ENCODE results near the gene TRIM34. TPM values are rescaled to one million over a fixed set of nuclear protein-coding genes. Genes with fewer than 3 reads are reported as not detected.

The TRIM34 gene
- total and polyA plus RNA-seq, 2 donors (not counting 1 experiment from before 2014, with no cell fraction given): 21.9 to 29.1 TPM

DNA sequence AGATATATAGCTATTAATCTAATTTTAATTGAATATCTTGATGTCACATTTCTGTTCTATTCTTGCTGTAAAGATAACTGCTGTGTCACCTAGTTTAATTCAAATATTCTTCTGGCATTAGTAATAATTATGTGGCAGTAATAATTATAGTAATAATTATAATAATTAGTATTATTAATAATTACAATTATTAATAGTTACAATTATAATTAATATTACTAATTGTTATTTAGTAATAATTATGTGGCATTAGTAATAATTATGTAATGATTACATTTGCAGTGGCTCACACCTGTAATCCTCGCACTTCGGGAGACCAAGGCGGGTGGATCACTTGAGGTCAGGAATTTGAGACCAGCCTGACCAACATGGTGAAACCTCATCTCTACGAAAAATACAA lies 61.6 kb downstream of the TRIM34 start:
- Histone ChIP-seq H3K9ac (ENCODE audit: low read length) (no peak overlapping the region), H3K4me3 (ENCODE audit: control extremely low read depth in 1 of 5, extremely low read depth in 1 of 5, insufficient read depth in 1 of 5, low read depth in 2 of 5, low read length in 4 of 5) (no peak overlapping the region), H2AFZ (ENCODE audit: insufficient read depth, low read depth, low read length, poor library complexity, severe bottlenecking) (no peak overlapping the region), H3K27me3 (replicated peaks in 1 of 4; ENCODE audit: control extremely low read depth in 1 of 4, control insufficient read depth in 3 of 4, insufficient read depth in 4 of 4, low read length in 3 of 4) (no peaks in the 10 kb centered on the region), H3K4me1 (ENCODE audit: control insufficient read depth in 2 of 2, insufficient read depth in 2 of 2, low read length in 2 of 2) (peaks cover 20 to 35% of the 10 kb centered on the region in 2 donors), H4K20me1 (ENCODE audit: control insufficient read depth, insufficient read depth, low read length, poor library complexity, severe bottlenecking) (peaks cover 11% of the 10 kb centered on the region), H3K4me2 (replicated peaks; ENCODE audit: low read depth, low read length, poor library complexity, severe bottlenecking) (no peak overlapping the region), H3K79me2 (ENCODE audit: control insufficient read depth, insufficient read depth, low read length) (peaks cover 85% of the 10 kb centered on the region), H3K36me3 (replicated peaks in 1 of 2; ENCODE audit: control extremely low read depth in 1 of 2, control insufficient read depth in 1 of 2, extremely low read depth in 1 of 2, insufficient read depth in 2 of 2, low read length in 1 of 2) (peaks cover 0 to 3% of the 10 kb centered on the region in 2 experiments), H3K9me3 (ENCODE audit: control extremely low read depth in 1 of 3, control insufficient read depth in 2 of 3, insufficient read depth in 1 of 3, low read length in 2 of 3) (no peaks in the 10 kb centered on the region), H3K27ac (ENCODE audit: low read length in 2 of 2) (no peak overlapping the region)
- ATAC-seq (ENCODE audit: low read depth) (no peak), DNase-seq (no peak)
- Mint-ChIP-seq H3K9me3 (ENCODE audit: insufficient read depth) (no peaks in the 10 kb centered on the region), H3K27me3 (no peaks in the 10 kb centered on the region), H3K27ac (no peak overlapping the region), H3K4me3 (no peak overlapping the region), H3K4me1 (peaks cover 46% of the 10 kb centered on the region)
- intact Hi-C loops (cut with micrococcal nuclease): loop anchor here (10.0 kb wide), 1 partner anchor 798 kb away; the partner anchor contains the start of genes ARFIP2 and TIMM10B
- no CpG with 5 or more reads among the region's 4 CpGs for WGBS (ENCODE audit: insufficient coverage)
- TF ChIP-seq, protein P1, sequence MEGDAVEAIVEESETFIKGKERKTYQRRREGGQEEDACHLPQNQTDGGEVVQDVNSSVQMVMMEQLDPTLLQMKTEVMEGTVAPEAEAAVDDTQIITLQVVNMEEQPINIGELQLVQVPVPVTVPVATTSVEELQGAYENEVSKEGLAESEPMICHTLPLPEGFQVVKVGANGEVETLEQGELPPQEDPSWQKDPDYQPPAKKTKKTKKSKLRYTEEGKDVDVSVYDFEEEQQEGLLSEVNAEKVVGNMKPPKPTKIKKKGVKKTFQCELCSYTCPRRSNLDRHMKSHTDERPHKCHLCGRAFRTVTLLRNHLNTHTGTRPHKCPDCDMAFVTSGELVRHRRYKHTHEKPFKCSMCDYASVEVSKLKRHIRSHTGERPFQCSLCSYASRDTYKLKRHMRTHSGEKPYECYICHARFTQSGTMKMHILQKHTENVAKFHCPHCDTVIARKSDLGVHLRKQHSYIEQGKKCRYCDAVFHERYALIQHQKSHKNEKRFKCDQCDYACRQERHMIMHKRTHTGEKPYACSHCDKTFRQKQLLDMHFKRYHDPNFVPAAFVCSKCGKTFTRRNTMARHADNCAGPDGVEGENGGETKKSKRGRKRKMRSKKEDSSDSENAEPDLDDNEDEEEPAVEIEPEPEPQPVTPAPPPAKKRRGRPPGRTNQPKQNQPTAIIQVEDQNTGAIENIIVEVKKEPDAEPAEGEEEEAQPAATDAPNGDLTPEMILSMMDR (IDR thresholded peaks at IDR 0.05): no peak
- POLR2A ChIA-PET: interaction anchor here (0.5 kb wide), 1 partner anchor 9 kb away, joined by 6 read pairs; no protein-coding TSS in a partner anchor
- CTCF ChIA-PET: interaction anchor here (1.0 to 5.2 kb wide), 2 partner anchors 26 to 39 kb away, joined by 3 to 82 read pairs; no protein-coding TSS in a partner anchor

GRCh38 chr11:5688482-5688881 lies 63.7 kb downstream of the TRIM34 start:
- H3K4me2 ChIP-seq (replicated peaks; ENCODE audit: low read depth, low read length, poor library complexity, severe bottlenecking): peak overlapping the region; percentile 78
- peak overlapping the region in 1 of 5 experiments; percentile 89 for H3K4me3 ChIP-seq (ENCODE audit: control extremely low read depth in 1 of 5, extremely low read depth in 1 of 5, insufficient read depth in 1 of 5, low read depth in 2 of 5, low read length in 4 of 5)
- POLR2A ChIA-PET: no interaction called here
- H3K9ac ChIP-seq (ENCODE audit: low read length): no peak overlapping the region
- no CpG with 5 or more reads among the region's 1 CpG for WGBS (ENCODE audit: insufficient coverage)
- CTCF ChIA-PET: interaction anchor here (1.1 to 4.4 kb wide), 3 partner anchors 12 to 119 kb away, joined by 3 to 42 read pairs (median 22); no protein-coding TSS in a partner anchor
- H3K9me3 ChIP-seq (ENCODE audit: control extremely low read depth in 1 of 3, control insufficient read depth in 2 of 3, insufficient read depth in 1 of 3, low read length in 2 of 3): no peaks in the 10 kb centered on the region
- Mint-ChIP-seq H3K4me1 (peaks cover 48% of the 10 kb centered on the region), H3K4me3 (peak overlapping the region; percentile 47), H3K27ac (peak overlapping the region; percentile 80), H3K9me3 (ENCODE audit: insufficient read depth) (no peaks in the 10 kb centered on the region), H3K27me3 (no peaks in the 10 kb centered on the region)
- H4K20me1 ChIP-seq (ENCODE audit: control insufficient read depth, insufficient read depth, low read length, poor library complexity, severe bottlenecking): peaks cover 5% of the 10 kb centered on the region
- H3K27me3 ChIP-seq (replicated peaks in 1 of 4; ENCODE audit: control extremely low read depth in 1 of 4, control insufficient read depth in 3 of 4, insufficient read depth in 4 of 4, low read length in 3 of 4): no peaks in the 10 kb centered on the region
- DNase-seq: no peak
- no peak for ATAC-seq (ENCODE audit: low read depth)
- peaks cover 0 to 3% of the 10 kb centered on the region in 2 experiments for H3K36me3 ChIP-seq (replicated peaks in 1 of 2; ENCODE audit: control extremely low read depth in 1 of 2, control insufficient read depth in 1 of 2, extremely low read depth in 1 of 2, insufficient read depth in 2 of 2, low read length in 1 of 2)
- H3K4me1 ChIP-seq (ENCODE audit: control insufficient read depth in 2 of 2, insufficient read depth in 2 of 2, low read length in 2 of 2): peaks cover 26 to 44% of the 10 kb centered on the region in 2 donors
- no peak for TF ChIP-seq EZH2 (IDR thresholded peaks at IDR 0.05; ENCODE audit: borderline replicate concordance, insufficient read depth, low read depth, low read length, poor library complexity, severe bottlenecking)
- TF ChIP-seq, protein P1 (IDR thresholded peaks at IDR 0.05): no peak
- no peak overlapping the region for H2AFZ ChIP-seq (ENCODE audit: insufficient read depth, low read depth, low read length, poor library complexity, severe bottlenecking)
- H3K79me2 ChIP-seq (ENCODE audit: control insufficient read depth, insufficient read depth, low read length): peaks cover 86% of the 10 kb centered on the region
- intact Hi-C loops (cut with micrococcal nuclease): loop anchor here (10.0 kb wide), 1 partner anchor 796 kb away; the partner anchor contains the start of genes ARFIP2 and TIMM10B
- peak overlapping the region; percentile 89 to 92 for H3K27ac ChIP-seq (ENCODE audit: low read length in 2 of 2)
